ENCODE data around the gene NECAB3.
"Not testable (repeated sequence)": the region's sequence is repeated elsewhere in the genome, so short reads cannot be mapped to it uniquely, and the experiment has no call there.

Gene NECAB3

DNA sequence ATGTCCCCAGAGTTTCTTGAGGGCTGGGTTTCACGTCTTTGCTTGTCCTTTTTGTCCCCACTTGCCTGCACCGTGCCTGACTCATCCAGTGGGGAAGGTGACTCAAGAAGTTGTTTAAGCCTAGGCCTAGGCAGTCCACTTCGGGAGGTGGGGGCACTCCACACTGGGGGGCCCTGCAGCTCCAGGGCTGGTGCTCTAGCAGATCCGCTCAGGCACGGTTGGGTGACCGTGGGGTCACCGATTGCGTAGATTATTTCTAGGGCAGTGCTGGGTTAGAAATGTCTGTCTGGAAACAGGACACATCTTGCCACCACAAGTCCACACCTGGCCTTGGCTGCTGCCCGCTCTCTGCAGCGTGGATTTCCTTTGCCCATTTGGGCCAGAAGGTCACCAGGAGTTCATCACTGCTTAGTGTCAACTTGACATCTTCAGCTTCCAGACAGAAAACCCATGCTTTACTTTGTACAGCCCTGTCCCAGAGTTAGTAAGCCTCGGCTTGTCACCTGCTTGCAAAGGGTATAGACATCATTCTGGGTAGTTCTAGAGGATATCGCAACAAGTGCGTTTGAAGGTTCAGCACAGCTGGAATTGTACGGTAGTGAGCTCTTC lies 25.7 kb downstream of the NECAB3 start:
- no peak for DNase-seq (ENCODE audit: low spot score)

DNA sequence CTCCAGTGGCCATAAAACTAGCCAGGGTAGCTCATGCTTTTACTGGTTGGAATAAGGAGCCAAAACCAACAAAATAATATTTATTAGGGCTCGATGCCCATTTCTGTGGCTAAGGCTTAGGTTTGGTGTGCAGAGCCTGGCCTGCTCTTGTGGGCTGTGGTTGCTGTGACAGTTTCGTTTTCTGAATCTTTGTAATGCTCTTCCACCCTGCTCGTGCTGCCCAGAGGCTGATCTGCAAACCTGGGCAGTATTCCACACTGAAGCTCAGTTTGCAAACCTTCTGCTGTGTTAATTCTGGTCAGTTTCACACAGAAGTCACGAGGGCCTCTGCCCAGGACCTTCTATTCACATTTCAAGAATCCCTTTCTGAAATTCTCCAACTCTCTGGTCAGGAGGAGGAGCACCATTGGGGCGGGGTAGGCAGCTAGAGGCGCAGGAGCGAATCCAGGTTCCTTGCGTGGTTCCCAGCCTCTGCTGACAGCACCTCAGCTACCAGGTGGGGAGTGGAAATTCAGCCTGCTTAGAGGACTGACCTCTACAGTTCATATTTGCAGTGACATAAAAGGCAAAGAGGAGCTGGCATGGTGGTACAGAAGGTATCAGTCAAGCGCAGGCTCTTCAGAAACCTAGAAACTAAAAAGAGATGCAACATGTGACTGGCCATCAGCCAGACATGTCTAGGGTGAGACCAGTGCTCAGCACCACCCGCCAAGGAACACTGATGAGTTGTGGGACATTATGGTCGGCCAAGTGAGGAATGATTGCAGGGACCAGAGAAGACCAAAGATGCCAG lies 26.4 kb downstream of the NECAB3 start:
- no peak for DNase-seq (ENCODE audit: low spot score)

DNA sequence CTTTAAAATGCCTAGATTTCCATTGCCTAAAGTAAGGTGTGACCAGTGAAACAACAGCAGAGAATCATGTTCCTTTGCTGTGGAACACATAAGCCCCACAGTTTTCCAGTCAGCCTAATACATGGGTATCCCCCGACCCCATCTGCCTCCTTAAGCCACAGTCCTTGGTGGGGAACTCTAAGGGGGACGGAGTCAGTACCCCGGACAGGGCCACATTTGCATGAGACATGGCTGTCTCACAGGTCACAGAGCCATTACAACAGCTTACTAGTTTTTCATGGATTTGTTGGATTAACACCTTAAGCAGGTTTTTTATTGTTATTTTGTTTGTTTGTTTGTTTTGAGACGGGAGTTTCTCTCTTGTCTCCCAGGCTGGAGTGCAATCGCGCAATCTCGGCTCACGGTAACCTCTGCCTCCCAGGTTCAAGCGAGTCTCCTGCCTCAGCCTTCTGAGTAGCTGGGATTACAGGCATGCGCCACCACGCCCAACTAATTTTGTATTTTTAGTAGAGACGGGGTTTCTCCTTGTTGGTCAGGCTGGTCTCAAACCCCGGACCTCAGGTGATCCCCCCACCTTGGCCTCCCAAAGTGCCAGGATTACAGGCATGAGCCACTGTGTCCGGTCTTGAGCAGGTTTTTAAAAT lies 27.1 kb downstream of the NECAB3 start:
- DNase-seq (ENCODE audit: low spot score) = not testable (repeated sequence)

DNA sequence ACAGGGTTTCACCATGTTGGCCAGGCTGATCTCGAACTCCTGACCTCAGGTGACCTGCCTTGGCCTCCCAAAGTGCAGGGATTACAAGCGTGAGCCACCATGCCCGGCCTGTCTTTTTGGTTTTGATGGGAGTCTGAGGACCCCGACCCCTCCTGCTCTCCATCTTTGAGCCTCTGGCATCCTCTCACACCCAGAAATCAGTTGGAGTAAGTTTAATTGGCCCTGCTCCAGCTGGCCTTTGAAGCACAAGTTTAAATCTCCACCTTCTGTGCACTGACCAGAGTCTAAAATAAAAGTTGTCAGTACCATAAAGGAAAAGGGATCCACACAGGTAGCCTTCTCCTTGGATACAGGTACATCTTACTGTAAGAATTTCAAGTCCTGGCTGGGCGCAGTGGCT lies 28.0 kb downstream of the NECAB3 start:
- DNase-seq (ENCODE audit: low spot score) = no peak

DNA sequence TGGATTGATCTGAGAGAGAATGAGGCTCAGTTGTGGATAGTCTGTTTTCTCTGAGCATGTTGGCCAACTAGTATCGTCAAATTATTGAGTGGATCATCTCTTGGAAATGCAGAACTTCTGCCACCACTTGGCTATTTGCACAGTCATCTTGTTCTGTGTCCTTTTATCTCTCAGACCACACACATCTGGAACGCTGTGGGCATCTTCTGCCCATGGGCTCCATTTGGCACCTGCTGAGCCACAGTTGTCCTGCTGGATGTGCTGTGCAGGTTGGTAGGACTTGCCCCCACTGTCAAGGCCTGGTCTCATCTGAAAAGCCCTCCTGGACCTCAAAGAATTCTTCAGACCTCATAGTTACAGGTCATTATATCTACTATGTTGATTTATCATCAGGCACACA lies 28.8 kb downstream of the NECAB3 start:
- DNase-seq (ENCODE audit: low spot score) = no peak

DNA sequence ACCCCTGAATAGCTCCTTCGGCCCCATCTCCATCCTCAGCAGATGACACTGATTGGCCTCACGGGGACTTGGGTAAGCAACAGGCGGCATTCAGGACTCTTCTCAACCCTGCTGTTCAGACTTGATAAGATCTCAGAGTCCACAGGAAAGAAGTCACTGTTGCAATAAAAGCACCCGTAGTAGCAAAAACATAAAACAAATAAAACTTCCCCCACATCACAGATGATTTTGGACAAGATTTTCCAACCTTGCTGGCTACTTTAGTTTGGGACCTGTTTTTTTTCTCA lies 29.2 kb downstream of the NECAB3 start:
- no peak for DNase-seq (ENCODE audit: low spot score)

DNA sequence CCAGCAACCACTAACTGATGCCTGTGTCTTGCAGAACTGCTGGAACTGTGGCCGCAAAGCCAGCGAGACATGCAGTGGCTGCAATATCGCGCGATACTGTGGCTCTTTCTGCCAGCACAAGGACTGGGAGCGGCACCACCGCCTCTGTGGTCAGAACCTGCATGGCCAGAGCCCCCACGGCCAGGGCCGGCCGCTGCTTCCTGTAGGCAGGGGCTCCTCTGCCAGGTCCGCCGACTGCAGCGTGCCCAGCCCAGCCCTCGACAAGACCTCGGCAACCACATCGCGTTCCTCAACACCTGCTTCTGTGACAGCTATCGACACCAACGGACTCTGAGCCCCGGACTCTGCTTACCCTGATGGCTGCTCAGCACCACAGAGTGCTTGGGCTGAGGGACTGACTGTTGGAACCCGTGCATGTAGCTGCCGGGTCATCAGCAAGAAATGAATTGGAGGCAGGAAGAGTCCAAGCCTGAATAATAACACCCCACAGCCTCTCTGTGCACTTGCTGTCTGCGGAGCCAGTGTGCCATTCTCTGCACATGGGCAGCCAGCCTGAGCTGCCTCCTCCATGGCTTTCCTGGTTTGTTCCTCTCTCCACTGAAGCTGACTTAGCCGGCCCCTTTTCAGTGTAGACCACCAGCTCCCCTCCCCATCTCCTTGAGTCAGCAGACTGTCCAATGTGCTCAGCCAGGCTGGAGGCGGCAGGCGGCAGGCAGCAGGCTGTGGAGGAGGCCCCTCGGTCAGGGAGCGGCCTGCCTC lies 29.7 kb downstream of the NECAB3 start:
- DNase-seq (ENCODE audit: low spot score) = no peak

DNA sequence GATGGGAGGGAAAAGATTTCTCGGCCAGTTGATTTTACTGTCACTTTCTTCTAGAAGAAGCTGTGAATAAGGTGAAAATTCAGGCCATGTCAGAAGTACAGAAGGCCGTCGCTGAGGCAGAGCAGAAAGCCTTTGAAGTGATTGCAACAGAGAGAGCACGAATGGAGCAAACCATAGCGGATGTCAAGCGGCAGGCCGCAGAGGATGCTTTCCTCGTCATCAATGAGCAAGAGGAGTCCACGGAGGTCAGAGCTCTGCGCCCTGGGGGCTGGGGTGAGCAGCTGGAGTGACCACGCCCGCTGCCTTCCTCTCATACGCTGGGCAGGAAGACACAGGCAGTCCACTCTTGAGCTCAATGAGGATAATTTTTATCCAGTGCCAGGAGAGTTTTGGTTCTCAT lies 33.9 kb downstream of the NECAB3 start:
- DNase-seq (ENCODE audit: low spot score) = no peak

DNA sequence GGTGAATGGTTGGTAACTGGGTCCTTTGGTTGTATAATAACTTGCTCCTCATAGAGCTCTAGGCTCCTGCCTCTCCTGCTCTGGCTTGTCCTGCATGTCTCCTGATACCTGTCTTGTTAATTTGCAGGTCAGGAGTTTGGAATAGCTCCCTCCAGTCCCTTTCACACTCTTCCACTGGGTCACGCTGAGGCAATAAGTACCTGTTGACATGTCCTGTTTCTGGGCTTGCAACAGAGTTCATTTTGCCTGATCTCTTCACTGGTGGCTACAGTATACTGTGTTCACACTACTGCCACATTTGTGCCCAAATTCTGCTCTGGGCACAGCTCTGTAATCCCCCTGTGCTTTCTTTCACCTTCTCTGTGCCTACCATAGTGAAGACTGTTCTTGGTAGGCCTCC lies 37.5 kb downstream of the NECAB3 start:
- DNase-seq (ENCODE audit: low spot score) = no peak

DNA sequence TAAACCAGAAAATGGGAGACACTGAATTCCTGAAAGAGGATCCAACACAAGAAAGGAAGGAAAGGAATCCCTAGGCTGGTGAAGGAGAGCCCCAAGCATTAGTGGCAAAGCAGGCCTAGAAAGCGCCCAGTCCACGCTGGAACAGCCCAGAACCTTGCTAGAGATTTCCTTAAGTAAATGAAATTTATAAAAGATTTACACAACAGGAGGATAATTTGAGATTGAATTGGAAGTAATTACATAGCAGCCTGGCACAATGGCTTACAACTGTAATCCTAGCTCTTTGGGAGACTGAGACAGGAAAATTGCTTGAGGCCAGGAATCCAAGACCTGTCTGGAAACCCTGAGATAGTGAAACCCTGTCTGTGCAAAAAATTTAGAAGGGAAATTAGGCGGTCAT lies 38.9 kb downstream of the NECAB3 start:
- no peak for DNase-seq (ENCODE audit: low spot score)

DNA sequence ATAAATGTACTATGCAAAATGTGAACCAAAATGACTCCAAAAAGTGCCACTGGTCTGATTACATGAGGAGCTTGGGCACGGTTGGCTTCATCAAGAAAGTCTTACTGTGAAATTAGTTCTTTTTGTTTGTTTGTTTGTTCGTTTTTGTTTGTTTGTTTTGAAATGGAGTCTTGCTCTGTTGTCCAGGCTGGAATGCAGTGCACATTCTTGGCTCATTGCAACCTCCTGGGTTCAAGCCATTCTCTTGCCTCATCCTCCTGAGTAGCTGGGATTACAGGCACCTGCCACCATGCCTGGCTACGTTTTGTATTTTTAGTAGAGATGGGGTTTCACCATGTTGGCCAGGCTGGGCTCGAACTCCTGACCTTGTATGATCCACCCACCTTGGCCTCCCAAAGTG lies 42.3 kb downstream of the NECAB3 start:
- not testable (repeated sequence) for DNase-seq (ENCODE audit: low spot score)

DNA sequence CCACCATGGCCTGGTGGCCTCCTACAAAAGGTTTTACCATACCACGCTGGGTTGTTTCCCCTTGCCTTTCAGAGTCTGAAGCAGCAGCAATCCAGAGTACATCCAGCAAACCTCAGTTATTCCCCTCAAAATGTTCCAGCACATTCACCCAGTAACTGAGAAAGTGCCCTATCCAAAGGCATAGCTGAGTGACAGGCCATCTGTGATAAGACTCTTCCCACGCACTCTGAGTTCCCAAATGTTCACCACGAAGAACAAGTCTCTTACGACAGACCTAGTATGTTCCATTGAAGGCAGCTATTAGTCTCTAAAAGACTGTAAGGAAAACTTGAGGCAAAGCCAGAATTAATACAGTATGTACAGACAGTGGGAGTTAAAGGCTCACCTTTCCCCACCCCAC lies 43.7 kb downstream of the NECAB3 start:
- no peak for DNase-seq (ENCODE audit: low spot score)

DNA sequence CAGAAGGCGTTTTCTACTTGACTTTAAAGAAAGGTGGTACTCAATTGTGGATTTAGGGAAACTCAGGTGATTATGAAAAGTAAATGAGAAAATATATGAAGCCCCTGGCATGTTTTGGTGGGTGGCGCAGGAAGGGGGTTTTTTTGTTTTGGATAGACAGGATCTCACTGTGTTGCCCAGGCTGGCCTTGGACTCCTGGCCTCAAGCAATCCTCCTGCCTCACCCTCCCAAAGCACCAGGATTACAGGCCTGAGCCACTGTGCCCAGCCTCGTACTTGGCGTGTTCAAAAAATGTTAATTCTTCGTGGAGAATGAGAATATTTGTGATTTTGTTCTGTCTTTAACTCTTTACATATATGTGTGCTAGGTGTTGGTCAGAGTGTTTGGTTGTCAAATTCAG lies 44.2 kb downstream of the NECAB3 start:
- DNase-seq (ENCODE audit: low spot score) = no peak

DNA sequence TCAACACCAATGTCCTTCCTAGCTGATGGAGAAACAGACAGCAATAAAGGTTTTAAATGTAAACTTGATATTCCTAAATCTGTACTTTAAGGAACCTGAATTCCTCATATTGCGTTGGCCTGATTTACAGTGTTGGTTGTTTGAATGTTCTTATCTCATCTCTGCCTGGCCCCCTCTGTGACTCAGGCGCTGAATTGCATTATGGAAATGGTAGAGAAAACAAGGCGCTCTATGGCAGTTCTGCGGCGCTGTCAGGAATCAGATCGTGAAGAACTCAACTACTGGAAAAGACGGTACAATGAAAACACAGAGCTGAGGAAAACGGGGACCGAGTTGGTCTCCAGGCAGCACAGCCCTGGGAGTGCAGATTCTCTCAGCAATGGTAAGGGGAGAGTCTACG lies 44.7 kb downstream of the NECAB3 start:
- no peak for DNase-seq (ENCODE audit: low spot score)

DNA sequence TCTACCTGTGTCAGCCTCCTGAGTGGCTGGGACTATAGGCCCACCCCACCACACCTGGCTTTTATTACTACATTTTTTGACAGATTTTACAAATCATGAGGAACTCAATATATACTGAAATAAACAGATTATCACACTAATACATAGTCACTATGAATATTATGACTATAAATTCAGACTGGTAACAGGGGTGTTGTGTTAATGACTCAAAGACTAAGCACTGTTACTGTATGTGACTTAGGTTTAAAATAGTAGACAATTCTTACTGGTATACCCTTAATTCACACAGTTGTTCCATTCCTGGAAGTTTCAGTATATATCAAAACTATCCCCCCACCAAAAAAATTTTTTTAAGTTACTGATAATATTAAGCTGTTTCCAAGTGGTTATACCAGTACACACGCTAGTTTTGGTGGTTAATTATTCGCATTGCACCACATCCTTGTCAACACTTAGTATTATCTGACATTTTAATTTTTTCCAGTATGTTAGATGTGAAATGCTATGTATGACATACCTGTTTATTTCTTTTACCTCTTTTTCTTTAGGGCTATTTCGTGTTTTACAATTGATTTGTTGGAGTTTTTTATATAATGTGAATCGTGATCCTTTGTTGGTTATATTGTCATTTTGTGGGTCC lies 46.5 kb downstream of the NECAB3 start:
- DNase-seq (ENCODE audit: low spot score) = no peak

DNA sequence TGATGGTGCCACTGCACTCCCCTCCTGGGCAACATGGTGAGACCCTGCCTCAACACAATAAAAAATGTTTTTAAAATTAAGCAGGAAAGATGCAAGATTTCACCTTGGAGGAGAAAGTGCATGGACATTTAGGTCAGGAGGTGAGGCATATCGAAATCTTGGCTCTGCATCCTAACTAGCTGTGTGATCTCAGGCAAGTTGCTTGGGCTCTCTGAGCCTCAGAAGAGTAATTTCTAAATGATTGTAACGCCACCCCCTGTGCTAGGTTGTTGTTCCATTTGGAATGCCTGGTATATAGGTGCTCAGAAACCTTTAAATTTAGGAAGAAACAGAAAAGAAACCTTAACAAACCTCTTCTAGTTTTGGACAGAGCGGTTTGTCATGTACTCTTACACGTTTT lies 48.0 kb downstream of the NECAB3 start:
- DNase-seq (ENCODE audit: low spot score) = no peak

DNA sequence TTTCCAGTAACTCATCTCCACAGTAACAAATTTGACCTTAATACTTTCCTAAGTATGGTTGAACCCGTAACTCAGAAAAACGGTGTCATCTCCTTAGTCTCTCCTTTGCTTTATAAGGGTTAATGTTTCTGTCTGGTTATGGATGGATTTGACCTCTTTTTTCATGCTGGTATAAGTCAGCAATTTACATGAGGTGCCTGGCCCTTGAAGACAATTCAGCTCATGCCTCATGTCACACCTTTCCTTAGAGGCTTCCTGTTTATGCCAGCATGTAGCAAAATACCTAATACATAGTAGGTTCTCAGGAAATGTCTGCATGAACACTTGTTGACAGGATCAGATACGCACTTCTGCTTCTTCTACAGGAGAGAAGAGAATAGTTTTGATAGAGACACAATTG lies 49.8 kb downstream of the NECAB3 start:
- DNase-seq (ENCODE audit: low spot score) = no peak

DNA sequence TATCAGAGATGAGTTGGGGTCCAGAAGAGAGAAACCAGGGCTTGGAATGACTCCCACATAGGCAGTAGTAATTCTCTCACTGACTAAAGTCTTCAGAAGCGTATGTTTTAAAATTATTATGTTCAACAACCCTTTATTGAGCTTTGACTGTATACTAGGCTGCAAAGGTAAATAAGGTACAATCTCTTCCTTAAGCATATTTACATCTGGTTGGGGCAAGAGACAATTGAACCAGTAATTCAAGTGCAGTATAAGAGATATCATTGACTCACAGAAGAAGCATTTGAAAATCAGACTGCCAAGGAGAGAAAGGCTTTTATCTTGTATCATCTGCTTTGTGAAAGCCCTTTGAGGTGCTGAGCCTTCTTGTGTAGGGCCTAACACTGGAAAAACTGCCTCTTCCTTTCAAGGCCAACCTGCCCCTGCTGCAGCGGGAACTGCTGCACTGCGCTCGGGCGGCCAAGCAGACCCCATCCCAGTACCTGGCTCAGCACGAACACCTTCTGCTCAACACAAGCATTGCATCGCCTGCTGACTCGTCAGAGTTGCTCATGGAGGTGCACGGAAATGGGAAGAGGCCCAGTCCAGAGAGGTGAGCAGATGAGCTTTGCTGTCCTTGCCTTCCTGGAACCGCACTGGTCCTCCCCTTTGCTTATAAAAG lies 51.4 kb downstream of the NECAB3 start:
- no peak for DNase-seq (ENCODE audit: low spot score)

DNA sequence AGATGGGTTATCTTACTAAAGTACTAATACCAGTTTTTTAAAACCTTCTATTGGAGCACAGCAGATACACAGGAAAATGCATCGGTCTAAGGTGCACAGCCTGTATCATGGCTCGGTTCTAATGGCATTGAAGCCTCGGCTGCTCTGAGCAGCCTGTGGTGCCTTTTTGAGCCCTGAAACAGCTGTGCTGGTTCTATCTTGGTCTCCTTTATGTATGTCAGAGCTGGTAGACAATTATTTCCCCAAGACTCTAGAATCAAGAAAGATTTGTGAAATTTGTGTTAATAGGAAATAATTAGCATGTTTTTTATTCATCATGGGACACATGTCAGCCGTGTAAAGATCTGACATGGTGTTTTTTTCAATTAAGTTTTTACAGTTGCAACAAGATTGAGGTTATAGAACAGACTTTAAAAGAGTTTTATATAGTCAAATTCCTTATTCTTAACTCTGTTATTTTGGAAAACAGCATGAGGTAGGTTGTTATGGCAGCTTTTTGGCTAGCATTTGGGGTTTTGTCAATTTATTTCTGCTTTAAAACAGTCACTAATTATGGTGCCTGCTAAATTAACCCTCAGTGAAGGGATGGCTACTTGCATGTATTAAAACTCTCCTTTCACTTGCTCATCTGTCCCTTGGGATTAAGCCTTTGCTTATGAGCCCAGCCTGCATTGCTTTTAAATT lies 52.4 kb downstream of the NECAB3 start:
- no peak for DNase-seq (ENCODE audit: low spot score)

DNA sequence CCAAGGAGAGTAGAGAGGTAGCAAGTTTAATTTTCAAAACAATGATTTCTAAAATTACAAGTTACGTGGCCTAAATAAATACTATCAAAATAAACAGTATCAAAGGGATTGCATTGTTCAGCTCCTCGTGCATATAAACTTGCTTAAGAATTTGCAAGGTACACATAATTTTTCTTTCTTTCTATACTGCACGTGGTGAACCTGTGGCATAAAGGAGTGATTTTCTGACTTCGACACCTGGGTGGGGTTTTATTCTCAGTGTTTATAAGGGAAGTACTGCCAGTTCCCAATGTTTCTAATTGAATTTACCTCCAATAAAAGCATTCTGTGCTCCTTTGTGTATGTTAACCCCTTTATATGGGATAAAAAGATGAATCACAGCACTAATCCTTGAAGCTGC lies 62.2 kb downstream of the NECAB3 start:
- DNase-seq (ENCODE audit: low spot score) = no peak

DNA sequence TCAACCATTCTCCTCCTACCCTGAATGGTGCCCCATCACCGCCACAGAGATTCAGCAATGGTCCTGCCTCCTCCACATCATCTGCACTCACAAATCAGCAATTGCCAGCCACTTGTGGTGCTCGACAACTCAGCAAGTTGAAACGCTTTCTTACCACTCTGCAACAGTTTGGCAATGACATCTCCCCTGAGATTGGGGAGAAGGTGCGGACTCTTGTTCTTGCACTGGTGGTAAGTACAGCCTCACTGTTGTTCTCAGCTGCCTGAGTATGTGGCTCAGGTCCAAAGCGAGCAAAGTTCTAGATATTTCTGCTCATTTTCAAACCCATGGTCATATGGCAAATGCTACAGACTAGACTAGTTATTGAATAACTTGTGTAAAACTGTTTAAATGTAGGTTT lies 63.1 kb downstream of the NECAB3 start:
- DNase-seq (ENCODE audit: low spot score) = no peak
